ENCODE measurements around the gene ANKRD31.

DNA sequence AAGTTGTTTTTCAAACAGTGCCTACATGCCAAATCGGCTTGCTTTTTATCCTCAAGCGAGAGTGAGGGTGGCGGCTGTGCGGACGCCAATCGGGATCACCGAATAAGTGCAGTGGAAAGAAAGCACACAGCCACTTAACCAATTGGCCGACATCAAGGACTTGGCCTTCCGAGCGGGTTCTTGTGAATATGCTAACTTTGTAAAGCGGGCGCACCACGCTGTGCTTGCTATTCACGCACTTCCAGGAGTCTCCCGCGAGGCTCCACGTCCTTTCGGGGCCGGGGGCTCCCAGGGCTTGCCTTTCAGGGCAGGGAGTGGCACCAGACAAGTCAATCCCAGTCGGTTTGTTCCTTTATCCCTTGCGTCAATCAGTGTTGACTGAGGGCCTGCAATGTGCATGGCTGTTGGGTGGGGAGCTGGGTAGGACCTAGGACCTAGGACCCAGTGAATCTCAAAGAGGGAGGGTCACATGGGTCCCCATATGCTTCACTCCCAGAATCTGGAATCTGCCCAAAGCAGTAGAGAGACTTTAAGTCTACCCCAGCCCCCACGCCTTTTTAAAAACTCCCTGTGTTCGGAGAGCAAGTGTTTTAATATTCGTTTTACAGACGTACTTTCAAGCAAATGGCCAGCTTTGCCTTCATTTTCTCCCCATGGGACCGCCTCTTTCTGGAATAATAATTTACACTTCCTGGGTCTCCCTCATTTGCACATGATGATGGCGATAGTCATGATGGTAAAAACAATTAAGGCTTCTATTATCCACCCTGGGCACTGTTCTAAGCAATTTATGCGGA lies 182.3 kb downstream of the ANKRD31 start:
- no peak for TF ChIP-seq NPAS2 (CRISPR knock-in tag; IDR thresholded peaks at IDR 0.05; ENCODE audit: borderline replicate concordance)
- no peak for TF ChIP-seq FOXS1 (CRISPR knock-in tag; IDR thresholded peaks at IDR 0.05)
- TF ChIP-seq CEBPB (IDR thresholded peaks at IDR 0.05), result no peak
- TF ChIP-seq, protein P1, sequence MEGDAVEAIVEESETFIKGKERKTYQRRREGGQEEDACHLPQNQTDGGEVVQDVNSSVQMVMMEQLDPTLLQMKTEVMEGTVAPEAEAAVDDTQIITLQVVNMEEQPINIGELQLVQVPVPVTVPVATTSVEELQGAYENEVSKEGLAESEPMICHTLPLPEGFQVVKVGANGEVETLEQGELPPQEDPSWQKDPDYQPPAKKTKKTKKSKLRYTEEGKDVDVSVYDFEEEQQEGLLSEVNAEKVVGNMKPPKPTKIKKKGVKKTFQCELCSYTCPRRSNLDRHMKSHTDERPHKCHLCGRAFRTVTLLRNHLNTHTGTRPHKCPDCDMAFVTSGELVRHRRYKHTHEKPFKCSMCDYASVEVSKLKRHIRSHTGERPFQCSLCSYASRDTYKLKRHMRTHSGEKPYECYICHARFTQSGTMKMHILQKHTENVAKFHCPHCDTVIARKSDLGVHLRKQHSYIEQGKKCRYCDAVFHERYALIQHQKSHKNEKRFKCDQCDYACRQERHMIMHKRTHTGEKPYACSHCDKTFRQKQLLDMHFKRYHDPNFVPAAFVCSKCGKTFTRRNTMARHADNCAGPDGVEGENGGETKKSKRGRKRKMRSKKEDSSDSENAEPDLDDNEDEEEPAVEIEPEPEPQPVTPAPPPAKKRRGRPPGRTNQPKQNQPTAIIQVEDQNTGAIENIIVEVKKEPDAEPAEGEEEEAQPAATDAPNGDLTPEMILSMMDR (IDR thresholded peaks at IDR 0.05), result no peak
